GM13976 (cell line): Measurements from ENCODE around the gene NDUFS2.

ENCODE experiments used
- DNase-seq: peaks from one replicate; pipeline ENCODE4 v3.0.0; 2012; ENCODE audit warnings: low spot score
- CTCF ChIP-seq: IDR thresholded peaks from 2 replicates; pipeline ENCODE4 v1.5.1; 2012; ENCODE audit warnings: borderline replicate concordance, mild to moderate bottlenecking; ENCODE audit not compliant: insufficient read depth; ENCODE audit errors: extremely low read depth, missing control alignments, control extremely low read depth
- in situ Hi-C: fragments of 300-500 bp; cut with MboI; formaldehyde crosslinking; loops from one replicate; pipeline ENCODE4 v1.12.0; 2022; ENCODE audit warnings: low sequenced_read_pairs, mixed read lengths, inconsistent platforms; ENCODE audit not compliant: unreplicated experiment

Gene NDUFS2

DNA sequence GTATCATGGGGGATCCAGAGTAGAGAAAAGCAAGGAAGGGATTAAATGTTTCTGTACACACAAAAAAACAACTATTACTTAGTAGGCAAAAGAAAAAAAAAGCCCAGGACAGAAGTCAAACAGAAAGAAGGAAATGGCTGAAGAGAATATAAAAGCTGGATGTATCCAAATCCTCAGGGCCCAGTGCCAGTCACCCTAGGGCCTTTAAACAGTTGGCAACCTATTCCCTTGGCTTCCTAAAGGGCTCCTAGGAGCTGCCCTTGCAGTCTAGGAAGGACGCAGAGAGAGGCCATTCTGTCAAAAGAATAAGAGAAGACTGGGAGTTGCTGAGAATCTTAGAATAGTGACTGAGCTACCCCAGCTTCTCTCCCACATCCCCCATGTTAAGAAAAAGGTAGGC is 29.8 kb upstream of the NDUFS2 start:
- DNase-seq, result no peak
- in situ Hi-C loops, result no loop called here
- no peak for TF ChIP-seq CTCF

GRCh38 chr1:161172776-161173376 is 29.3 kb upstream of the NDUFS2 start:
- DNase-seq, result no peak
- no peak for TF ChIP-seq CTCF
- in situ Hi-C loops, result no loop called here

GRCh38 chr1:161173711-161174110 is 28.5 kb upstream of the NDUFS2 start:
- in situ Hi-C loops, result no loop called here

GRCh38 chr1:161174911-161175310 is 27.3 kb upstream of the NDUFS2 start:
- in situ Hi-C loops, result no loop called here

More at GRCh38 chr1:161173711-161174110, 28.5 kb upstream of the NDUFS2 start:
- no peak for TF ChIP-seq CTCF
- no peak for DNase-seq

DNA sequence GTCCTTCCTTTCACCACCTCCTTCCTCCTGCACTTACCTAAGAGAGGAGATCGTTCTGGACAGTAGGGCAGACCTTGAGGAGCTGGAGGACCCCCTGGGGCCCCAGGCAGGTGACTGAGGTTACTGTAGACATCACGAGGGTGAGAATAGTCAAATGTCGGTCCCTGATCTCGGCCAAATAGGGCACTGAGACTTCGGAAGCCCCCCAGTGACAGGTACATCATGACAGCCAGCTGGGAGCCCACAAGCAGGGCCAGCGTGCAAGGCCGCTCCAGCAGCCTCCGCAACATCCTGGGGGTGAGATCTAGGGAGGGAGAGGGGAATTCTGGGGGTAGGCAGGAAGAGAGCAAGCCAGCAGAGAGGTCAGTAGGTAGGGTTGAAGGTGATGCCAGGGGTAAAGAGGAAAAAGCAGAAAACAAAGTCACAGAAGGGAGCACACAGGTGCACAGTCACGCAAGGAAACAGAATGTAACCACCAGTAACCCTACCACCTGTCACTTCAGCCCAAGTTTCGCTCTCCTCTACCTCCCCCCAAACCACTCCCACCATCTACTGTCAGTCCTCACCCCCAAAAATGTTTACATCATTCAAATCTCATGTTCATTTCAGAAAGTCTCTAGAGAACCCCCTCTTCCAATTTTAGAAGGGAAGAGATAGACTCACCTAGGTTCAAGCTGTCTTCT is 26.3 kb upstream of the NDUFS2 start:
- no peak for TF ChIP-seq CTCF
- DNase-seq, result peak; percentile 49
- in situ Hi-C loops, result no loop called here

More at GRCh38 chr1:161174911-161175310, 27.3 kb upstream of the NDUFS2 start:
- no peak for DNase-seq
- no peak for TF ChIP-seq CTCF

- in situ Hi-C loops, result no loop called here
- no peak for TF ChIP-seq CTCF
- DNase-seq, result peak; percentile 22
Observed at GRCh38 chr1:161176468-161177111, 25.6 kb upstream of the NDUFS2 start.
